Panc1 (cell line): Measurements from ENCODE around the gene FHAD1. TPM values are rescaled to one million over a fixed set of nuclear protein-coding genes. Genes with fewer than 3 reads are reported as not detected.
"Not testable (repeated sequence)": the region's sequence is repeated elsewhere in the genome, so short reads cannot be mapped to it uniquely, and the experiment has no call there.

ENCODE experiments used
- ATAC-seq: fragments of 200-7000 bp; cut with Tn5 transposase; 2 replicates; pipeline ENCODE4 v1.9.1; 2020; ENCODE audit warnings: mild to moderate bottlenecking, moderate library complexity
- BruUV-seq: library from RNA; stranded (reverse); fragments of 400-500 nt; replicated peaks from 2 replicates; lab custom pipeline; 2021; lab: Mats Ljungman, UMichigan
- CTCF ChIA-PET: fragments of 300-600 bp; sonication (Branson Sonifier 250); formaldehyde crosslinking; loops from one replicate; lab custom pipeline; 2022; ENCODE audit warnings: antibody characterized with exemption; lab: Charles Lee
- POLR2A ChIA-PET: fragments of 300-600 bp; sonication (Branson Sonifier 250); formaldehyde crosslinking; loops from one replicate; lab custom pipeline; 2022; ENCODE audit warnings: antibody characterized with exemption; lab: Charles Lee
- DNase-seq: peaks from one replicate; pipeline ENCODE4 v3.0.0-alpha.2; 2010; ENCODE audit warnings: low read depth, low spot score
- H3K27ac ChIP-seq: 2 replicates; pipeline ENCODE4 v1.5.1; 2011; ENCODE audit warnings: mild to moderate bottlenecking, low read length, inconsistent platforms
- H3K27me3 ChIP-seq: fragments of 200-500 bp; sonication (Bioruptor generic); 2 replicates; pipeline ENCODE4 v1.6.0; 2014; ENCODE audit warnings: low read length, inconsistent platforms; ENCODE audit not compliant: control insufficient read depth, insufficient read depth
- H3K36me3 ChIP-seq: fragments of 200-500 bp; sonication (Bioruptor generic); 2 replicates; pipeline ENCODE4 v1.5.1; 2014; ENCODE audit warnings: inconsistent platforms, mild to moderate bottlenecking, low read length, moderate library complexity; ENCODE audit not compliant: control insufficient read depth, insufficient read depth
- H3K4me1 ChIP-seq: 2 replicates; pipeline ENCODE4 v1.5.1; 2011; ENCODE audit warnings: inconsistent platforms, mild to moderate bottlenecking, low read length, moderate library complexity; ENCODE audit not compliant: control insufficient read depth, insufficient read depth
- H3K4me3 ChIP-seq, 2 experiments: 2 replicates each; pipeline ENCODE4 v1.5.1; 2011 to 2012; ENCODE audit warnings: low read depth in 2 of 2, low read length in 2 of 2, mild to moderate bottlenecking in 2 of 2, inconsistent platforms in 1 of 2, moderate library complexity in 1 of 2
- H3K9me3 ChIP-seq: fragments of 200-500 bp; sonication (Bioruptor generic); 2 replicates; pipeline ENCODE4 v1.5.1; 2014; ENCODE audit warnings: low read depth, mild to moderate bottlenecking, inconsistent platforms, low read length, moderate library complexity; ENCODE audit not compliant: control insufficient read depth, insufficient read depth
- POLR2AphosphoS5 ChIP-seq: IDR thresholded peaks from 2 replicates; pipeline ENCODE4 v1.6.1; 2012; ENCODE audit warnings: mild to moderate bottlenecking, low read depth, low read length, moderate library complexity
- SIN3A ChIP-seq: IDR thresholded peaks from 2 replicates; pipeline ENCODE4 v1.6.1; 2012; ENCODE audit warnings: low read depth, mild to moderate bottlenecking, low read length, moderate library complexity, borderline replicate concordance; ENCODE audit not compliant: insufficient read depth
- TCF7L2 ChIP-seq: IDR thresholded peaks from 2 replicates; pipeline ENCODE4 v1.6.1; 2011; ENCODE audit warnings: mild to moderate bottlenecking, low read depth, low read length, inconsistent platforms
- in situ Hi-C: cut with HindIII; loops from 2 replicates; pipeline ENCODE4 v1.10.0; 2016; ENCODE audit warnings: low sequenced_read_pairs, low pct_unique_long_range_greater_than_20kb
- intact Hi-C: fragments of 100-400 bp; cut with micrococcal nuclease; formaldehyde crosslinking; loops from one replicate; pipeline ENCODE4 v1.10.0; 2022; ENCODE audit not compliant: unreplicated experiment
- total RNA-seq: library from RNA; stranded (reverse); gene quantifications from one replicate; pipeline ENCODE4 v1.2.1, GENCODE V29; 2021; ENCODE audit not compliant: unreplicated experiment
- TF ChIP-seq, protein P1 (sequence below): fragments of 450-650 bp; IDR thresholded peaks from 2 replicates; pipeline ENCODE4 v1.5.1; 2017; ENCODE audit warnings: mild to moderate bottlenecking
- TF ChIP-seq, protein P2 (sequence below), 2 experiments: IDR thresholded peaks; 2 replicates each; pipeline ENCODE4 v1.6.1; 2011 to 2012; ENCODE audit warnings: low read depth in 2 of 2, control low read depth in 1 of 2, low read length in 1 of 2, mild to moderate bottlenecking in 1 of 2, moderate library complexity in 1 of 2; ENCODE audit not compliant: insufficient read depth in 1 of 2

Gene FHAD1
- total RNA-seq, 1 experiment from 2014 or later: 0.23 TPM

DNA sequence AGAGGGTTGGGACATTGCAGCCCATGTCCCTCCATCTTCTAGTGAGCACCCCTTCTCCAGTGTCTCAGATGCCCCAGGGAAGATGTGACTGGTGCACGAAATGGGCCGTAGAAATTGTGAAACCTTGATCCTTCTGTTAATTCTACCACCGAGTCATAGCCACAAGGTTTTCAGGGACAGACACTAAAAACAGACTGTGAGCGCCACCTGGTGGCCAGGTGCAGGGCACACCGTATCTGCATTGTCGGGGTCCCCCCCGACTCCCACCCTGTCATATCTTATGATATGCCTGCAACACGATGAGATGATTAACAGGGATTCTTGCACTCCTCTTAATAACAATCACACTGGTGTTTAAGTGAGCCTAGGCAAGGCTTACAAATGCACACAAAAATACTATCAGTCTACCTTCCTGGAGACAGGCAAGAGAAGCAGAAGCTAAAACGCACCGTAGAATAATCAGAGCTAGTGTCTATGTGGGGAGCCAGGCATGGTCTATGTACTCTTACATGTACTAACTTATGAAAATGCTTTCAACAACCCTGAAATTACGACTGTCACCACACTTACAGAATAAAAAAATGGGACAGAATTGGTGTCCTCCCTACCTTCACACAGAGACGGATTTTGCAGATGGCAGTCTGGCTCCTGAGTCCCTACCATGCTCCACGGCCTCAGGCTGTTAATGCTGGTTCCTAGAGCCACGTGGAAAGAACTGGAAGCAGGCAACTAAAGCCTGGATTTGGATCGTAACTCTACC is 57.9 kb downstream of the FHAD1 start:
- CTCF ChIA-PET: interaction anchor here (0.7 to 1.6 kb wide), 4 partner anchors 13 to 176 kb away, joined by 3 to 10 read pairs (median 6); no protein-coding TSS in a partner anchor
- peak; percentile 36 for DNase-seq
- TF ChIP-seq POLR2AphosphoS5 (no peak), SIN3A (no peak), TCF7L2 (no peak)
- TF ChIP-seq, protein P1, sequence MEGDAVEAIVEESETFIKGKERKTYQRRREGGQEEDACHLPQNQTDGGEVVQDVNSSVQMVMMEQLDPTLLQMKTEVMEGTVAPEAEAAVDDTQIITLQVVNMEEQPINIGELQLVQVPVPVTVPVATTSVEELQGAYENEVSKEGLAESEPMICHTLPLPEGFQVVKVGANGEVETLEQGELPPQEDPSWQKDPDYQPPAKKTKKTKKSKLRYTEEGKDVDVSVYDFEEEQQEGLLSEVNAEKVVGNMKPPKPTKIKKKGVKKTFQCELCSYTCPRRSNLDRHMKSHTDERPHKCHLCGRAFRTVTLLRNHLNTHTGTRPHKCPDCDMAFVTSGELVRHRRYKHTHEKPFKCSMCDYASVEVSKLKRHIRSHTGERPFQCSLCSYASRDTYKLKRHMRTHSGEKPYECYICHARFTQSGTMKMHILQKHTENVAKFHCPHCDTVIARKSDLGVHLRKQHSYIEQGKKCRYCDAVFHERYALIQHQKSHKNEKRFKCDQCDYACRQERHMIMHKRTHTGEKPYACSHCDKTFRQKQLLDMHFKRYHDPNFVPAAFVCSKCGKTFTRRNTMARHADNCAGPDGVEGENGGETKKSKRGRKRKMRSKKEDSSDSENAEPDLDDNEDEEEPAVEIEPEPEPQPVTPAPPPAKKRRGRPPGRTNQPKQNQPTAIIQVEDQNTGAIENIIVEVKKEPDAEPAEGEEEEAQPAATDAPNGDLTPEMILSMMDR: peak; percentile 92
- TF ChIP-seq, protein P2, sequence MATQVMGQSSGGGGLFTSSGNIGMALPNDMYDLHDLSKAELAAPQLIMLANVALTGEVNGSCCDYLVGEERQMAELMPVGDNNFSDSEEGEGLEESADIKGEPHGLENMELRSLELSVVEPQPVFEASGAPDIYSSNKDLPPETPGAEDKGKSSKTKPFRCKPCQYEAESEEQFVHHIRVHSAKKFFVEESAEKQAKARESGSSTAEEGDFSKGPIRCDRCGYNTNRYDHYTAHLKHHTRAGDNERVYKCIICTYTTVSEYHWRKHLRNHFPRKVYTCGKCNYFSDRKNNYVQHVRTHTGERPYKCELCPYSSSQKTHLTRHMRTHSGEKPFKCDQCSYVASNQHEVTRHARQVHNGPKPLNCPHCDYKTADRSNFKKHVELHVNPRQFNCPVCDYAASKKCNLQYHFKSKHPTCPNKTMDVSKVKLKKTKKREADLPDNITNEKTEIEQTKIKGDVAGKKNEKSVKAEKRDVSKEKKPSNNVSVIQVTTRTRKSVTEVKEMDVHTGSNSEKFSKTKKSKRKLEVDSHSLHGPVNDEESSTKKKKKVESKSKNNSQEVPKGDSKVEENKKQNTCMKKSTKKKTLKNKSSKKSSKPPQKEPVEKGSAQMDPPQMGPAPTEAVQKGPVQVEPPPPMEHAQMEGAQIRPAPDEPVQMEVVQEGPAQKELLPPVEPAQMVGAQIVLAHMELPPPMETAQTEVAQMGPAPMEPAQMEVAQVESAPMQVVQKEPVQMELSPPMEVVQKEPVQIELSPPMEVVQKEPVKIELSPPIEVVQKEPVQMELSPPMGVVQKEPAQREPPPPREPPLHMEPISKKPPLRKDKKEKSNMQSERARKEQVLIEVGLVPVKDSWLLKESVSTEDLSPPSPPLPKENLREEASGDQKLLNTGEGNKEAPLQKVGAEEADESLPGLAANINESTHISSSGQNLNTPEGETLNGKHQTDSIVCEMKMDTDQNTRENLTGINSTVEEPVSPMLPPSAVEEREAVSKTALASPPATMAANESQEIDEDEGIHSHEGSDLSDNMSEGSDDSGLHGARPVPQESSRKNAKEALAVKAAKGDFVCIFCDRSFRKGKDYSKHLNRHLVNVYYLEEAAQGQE (IDR thresholded peaks at IDR 0.05; ENCODE audit: insufficient read depth in 1 of 2, low read depth in 2 of 2, low read length in 1 of 2): no peak
- POLR2A ChIA-PET: no interaction called here
- no peaks in the 10 kb centered on the region for H3K9me3 ChIP-seq
- no peak overlapping the region for H3K27ac ChIP-seq
- peak; percentile 80 for ATAC-seq
- H3K4me1 ChIP-seq: no peaks in the 10 kb centered on the region
- intact Hi-C loops: loop anchor here (1.0 kb wide), 1 partner anchor 177 kb away; no protein-coding TSS in a partner anchor
- no peaks in the 10 kb centered on the region for H3K36me3 ChIP-seq
- H3K4me3 ChIP-seq: no peak overlapping the region
- in situ Hi-C loops: no loop called here
- no peaks in the 10 kb centered on the region for H3K27me3 ChIP-seq
- no TSS peak for BruUV-seq

DNA sequence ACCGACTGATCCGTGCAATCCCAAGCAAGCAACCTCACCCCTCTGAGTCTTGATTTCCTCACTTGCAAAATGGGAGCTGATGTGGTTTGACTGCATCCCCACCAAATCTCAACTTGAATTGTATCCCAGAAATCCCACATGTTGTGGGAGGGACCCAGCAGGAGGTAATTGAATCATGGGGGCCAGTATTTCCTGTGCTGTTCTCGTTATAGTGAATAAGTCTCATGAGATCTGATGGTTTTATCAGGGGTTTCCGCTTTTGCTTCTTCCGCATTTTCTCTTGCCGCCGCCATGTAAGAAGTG is 58.4 kb downstream of the FHAD1 start:
- ChIA-PET POLR2A (no interaction called here), CTCF (interaction anchor here (0.7 to 1.6 kb wide), 3 partner anchors 18 to 177 kb away, joined by 3 to 10 read pairs (median 3); no protein-coding TSS in a partner anchor)
- intact Hi-C loops (no loop called here), in situ Hi-C loops (no loop called here)
- no peak overlapping the region for H3K27ac ChIP-seq
- H3K9me3 ChIP-seq: no peaks in the 10 kb centered on the region
- no peaks in the 10 kb centered on the region for H3K4me1 ChIP-seq
- BruUV-seq: no TSS peak
- DNase-seq (no peak), ATAC-seq (no peak)
- H3K36me3 ChIP-seq: no peaks in the 10 kb centered on the region
- no peak overlapping the region for H3K4me3 ChIP-seq
- no peaks in the 10 kb centered on the region for H3K27me3 ChIP-seq
- TF ChIP-seq POLR2AphosphoS5 (no peak), SIN3A (no peak), TCF7L2 (no peak)
- TF ChIP-seq, protein P1: no peak
- TF ChIP-seq, protein P2 (IDR thresholded peaks at IDR 0.05; ENCODE audit: insufficient read depth in 1 of 2, low read depth in 2 of 2, low read length in 1 of 2): no peak

DNA sequence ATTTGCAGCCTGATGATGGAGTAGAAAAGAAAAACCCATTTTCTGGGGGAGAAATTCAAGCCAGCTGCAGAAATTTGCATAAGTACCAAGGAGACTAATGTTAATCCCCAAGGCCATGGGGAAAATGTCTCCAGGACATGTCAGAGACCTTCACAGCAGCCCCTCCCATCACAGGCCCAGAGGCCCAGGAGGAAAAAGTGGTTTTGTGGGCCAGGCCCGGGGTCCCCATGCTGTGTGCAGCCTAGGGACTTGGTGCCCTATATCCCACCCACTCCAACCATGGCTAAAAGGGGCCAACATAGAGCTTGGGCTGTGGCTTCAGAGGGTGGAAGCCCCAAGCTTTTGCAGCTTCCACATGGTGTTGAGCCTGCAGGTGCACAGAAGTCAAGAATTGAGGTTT is 59.3 kb downstream of the FHAD1 start:
- in situ Hi-C loops, POLR2A ChIA-PET, intact Hi-C loops, BruUV-seq, H3K36me3 ChIP-seq, H3K27ac ChIP-seq, H3K4me3 ChIP-seq, ATAC-seq, H3K27me3 ChIP-seq, DNase-seq, H3K9me3 ChIP-seq, CTCF ChIA-PET, H3K4me1 ChIP-seq: not testable (repeated sequence)
